ENCODE data around the gene SLC1A4.
A peak's percentile ranks its signal among the peaks of the same experiment; 100 is the strongest.
"Not testable (repeated sequence)": the region's sequence is repeated elsewhere in the genome, so short reads cannot be mapped to it uniquely, and the experiment has no call there.

SLC1A4 gene

DNA sequence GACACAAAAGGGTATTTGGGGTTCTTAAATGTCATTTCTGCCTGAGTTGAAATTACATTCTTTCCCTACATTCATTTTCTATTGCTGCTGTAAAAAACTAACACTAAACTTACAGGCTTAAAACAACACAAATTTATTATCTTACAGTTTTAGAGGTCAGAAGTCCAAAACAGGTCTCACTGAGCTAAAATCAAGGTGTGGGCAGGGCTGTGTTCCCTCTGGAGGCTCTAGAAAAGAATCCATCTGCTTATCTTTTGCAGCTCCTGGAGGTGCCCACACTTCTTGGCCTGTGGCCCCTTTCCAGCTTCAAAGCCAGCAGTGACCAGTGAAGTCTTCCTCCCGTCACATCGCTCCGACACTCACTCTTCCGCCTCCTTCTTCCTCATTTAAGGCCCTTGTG is 23.2 kb upstream of the SLC1A4 start:
- TF ChIP-seq, protein P1, sequence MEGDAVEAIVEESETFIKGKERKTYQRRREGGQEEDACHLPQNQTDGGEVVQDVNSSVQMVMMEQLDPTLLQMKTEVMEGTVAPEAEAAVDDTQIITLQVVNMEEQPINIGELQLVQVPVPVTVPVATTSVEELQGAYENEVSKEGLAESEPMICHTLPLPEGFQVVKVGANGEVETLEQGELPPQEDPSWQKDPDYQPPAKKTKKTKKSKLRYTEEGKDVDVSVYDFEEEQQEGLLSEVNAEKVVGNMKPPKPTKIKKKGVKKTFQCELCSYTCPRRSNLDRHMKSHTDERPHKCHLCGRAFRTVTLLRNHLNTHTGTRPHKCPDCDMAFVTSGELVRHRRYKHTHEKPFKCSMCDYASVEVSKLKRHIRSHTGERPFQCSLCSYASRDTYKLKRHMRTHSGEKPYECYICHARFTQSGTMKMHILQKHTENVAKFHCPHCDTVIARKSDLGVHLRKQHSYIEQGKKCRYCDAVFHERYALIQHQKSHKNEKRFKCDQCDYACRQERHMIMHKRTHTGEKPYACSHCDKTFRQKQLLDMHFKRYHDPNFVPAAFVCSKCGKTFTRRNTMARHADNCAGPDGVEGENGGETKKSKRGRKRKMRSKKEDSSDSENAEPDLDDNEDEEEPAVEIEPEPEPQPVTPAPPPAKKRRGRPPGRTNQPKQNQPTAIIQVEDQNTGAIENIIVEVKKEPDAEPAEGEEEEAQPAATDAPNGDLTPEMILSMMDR (IDR thresholded peaks at IDR 0.05; ENCODE audit: control insufficient read depth, extremely low read depth, insufficient read depth): no peak
- DNase-seq (ENCODE audit: low read depth): no peak

DNA sequence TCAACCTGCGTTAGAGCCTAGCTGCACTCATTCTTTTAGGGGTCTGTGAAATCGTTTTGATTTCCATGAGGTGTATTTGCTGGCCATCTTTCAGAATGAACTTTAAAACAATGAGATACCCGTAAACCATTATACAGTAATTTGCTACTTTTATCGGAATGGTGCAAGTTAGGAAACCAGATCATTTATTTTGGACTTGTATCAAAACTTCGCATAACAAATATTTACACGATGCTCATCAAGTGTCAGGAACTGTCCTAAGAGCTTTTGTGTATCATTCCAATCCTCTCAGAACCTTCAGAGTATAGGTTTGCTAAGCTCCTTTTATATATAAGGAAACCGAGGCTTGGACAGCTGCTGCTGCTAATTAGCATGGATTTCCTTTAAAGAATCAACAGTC is 22.4 kb upstream of the SLC1A4 start:
- TF ChIP-seq, protein P1 (IDR thresholded peaks at IDR 0.05; ENCODE audit: control insufficient read depth, extremely low read depth, insufficient read depth): no peak
- DNase-seq (ENCODE audit: low read depth): peak; percentile 23

More for the DNA sequence above, 23.2 kb upstream of the SLC1A4 start:
- no peak overlapping the region for H3K4me3 ChIP-seq (ENCODE audit: low read depth, low read length)

DNA sequence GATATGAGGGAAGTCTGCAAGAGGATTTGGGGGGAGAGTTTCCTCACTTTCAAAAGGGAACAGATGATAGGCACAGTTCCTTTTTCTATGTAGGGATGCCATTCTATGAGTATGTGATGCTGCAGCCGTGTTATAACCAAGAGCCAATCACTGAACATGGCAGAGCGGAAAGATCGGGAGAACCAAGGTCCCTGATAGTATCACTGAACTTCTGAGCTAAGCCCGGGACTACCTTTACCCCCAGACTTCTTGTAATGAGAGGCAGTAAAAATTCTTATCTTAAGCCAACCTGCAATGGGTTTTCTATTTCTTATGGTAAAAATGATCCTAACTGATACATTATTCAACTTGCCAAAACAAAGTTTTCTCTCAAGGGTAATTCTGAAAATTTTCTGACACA is 21.6 kb upstream of the SLC1A4 start:
- H3K4me3 ChIP-seq (ENCODE audit: low read depth, low read length): no peak overlapping the region
- no peak for DNase-seq (ENCODE audit: low read depth)
- TF ChIP-seq, protein P1 (IDR thresholded peaks at IDR 0.05; ENCODE audit: control insufficient read depth, extremely low read depth, insufficient read depth): no peak

More for the DNA sequence above, 22.4 kb upstream of the SLC1A4 start:
- no peak overlapping the region for H3K4me3 ChIP-seq (ENCODE audit: low read depth, low read length)

DNA sequence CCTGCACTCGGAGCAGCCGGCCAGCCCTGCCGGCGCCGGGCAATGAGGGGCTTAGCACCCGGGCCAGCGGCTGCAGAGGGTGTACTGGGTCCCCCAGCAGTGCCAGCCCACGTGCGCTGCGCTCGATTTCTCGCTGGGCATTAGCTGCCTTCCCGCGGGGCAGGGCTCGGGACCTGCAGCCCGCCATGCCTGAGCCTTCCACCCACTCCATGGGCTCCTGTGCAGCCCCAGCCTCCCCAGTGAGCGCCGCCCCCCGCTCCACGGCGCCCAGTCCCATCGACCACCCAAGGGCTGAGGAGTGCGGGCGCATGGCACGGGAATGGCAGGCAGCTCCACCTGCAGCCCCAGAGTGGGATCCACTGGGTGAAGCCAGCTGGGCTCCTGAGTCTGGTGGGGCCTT is 20.1 kb upstream of the SLC1A4 start:
- H3K4me3 ChIP-seq (ENCODE audit: low read depth, low read length); DNase-seq (ENCODE audit: low read depth): not testable (repeated sequence)

DNA sequence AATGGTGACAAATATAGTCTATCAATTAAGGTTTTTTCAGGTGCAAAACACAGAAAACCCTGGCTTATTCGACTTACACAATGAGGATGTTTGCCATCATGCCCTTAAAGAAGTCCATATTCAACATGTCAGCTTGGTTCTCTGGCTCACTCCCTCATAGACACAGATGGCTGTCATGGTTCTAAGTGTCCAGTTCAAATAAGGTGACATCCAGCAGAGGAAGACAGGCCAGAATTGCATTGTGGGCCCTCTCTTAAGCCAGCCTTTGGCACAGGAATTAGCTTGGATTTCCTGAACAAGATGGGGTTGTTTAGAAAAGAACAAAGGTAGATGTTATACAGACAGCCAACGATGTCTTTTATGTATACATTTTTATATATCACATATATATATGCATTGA is 18.7 kb upstream of the SLC1A4 start:
- H3K4me3 ChIP-seq (ENCODE audit: low read depth, low read length): no peak overlapping the region
- DNase-seq (ENCODE audit: low read depth): no peak
- TF ChIP-seq, protein P1 (IDR thresholded peaks at IDR 0.05; ENCODE audit: control insufficient read depth, extremely low read depth, insufficient read depth): no peak

DNA sequence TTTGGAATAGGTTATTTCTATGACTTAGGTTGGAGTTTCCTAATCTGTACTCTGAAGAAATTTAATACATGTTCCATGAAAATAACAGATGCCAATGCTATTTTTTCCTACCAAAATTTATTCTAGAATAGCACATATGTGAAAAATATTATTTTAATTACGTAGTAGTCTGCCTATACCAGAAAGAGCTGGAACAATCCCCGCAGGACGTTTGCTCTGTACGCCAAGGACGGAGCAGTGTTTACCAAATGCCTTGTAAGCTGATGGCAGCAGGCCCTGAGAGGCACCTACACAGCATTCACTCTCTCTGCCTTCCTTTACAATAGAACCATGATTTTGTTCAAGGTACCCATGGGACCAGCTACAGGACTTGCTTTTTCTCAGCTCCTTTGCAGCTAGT is 16.8 kb upstream of the SLC1A4 start:
- TF ChIP-seq, protein P1 (IDR thresholded peaks at IDR 0.05; ENCODE audit: control insufficient read depth, extremely low read depth, insufficient read depth): no peak
- DNase-seq (ENCODE audit: low read depth): no peak

DNA sequence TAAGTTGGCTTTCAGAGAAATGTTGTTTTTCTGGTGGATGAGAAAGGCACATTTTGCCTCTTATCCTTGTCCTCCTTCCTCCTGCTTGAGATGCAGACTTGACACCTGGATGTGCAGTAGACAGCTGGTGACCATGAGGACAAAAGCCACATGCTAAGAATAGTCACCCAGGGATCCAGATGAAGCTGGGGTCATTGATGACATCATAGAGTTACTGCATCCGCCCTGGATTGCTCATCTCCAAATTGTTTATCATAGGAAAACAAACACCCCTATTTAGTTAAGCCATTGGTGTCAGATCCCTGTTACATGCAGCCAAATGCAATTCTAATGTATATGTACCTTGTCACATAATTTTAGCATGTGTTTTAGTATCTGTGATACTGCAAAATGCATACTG is 16.3 kb upstream of the SLC1A4 start:
- H3K4me3 ChIP-seq (ENCODE audit: low read depth, low read length): no peak overlapping the region
- no peak for DNase-seq (ENCODE audit: low read depth)
- TF ChIP-seq, protein P1 (IDR thresholded peaks at IDR 0.05; ENCODE audit: control insufficient read depth, extremely low read depth, insufficient read depth): no peak

More for the DNA sequence above, 16.8 kb upstream of the SLC1A4 start:
- no peak overlapping the region for H3K4me3 ChIP-seq (ENCODE audit: low read depth, low read length)
